Fibroblast of the aortic adventitia (primary cell): ENCODE results near the gene DNAJC16. TPM values are rescaled to one million over a fixed set of nuclear protein-coding genes. Genes with fewer than 3 reads are reported as not detected.

Experiments
- DNase-seq: peaks from one replicate; pipeline ENCODE4 v3.0.0-alpha.2; 2010; ENCODE audit warnings: low read depth
- H3K4me3 ChIP-seq: 2 replicates; pipeline ENCODE4 v1.5.1; 2011; ENCODE audit warnings: low read depth, mild to moderate bottlenecking, control low read depth, low read length, moderate library complexity
- total RNA-seq: library from RNA; depleted of rRNA; stranded (reverse); fragments of >200 nt; gene quantifications from 2 replicates; pipeline ENCODE4 v1.2.3, GENCODE V29; 2012; ENCODE audit warnings: low replicate concordance
- TF ChIP-seq, protein P1 (sequence below): IDR thresholded peaks from 2 replicates; pipeline ENCODE4 v1.5.1; 2011; ENCODE audit warnings: mild to moderate bottlenecking, low read length, control low read depth, inconsistent platforms; ENCODE audit not compliant: insufficient read depth

The DNAJC16 gene
- total RNA-seq, 1 donor = 20.0 TPM

DNA sequence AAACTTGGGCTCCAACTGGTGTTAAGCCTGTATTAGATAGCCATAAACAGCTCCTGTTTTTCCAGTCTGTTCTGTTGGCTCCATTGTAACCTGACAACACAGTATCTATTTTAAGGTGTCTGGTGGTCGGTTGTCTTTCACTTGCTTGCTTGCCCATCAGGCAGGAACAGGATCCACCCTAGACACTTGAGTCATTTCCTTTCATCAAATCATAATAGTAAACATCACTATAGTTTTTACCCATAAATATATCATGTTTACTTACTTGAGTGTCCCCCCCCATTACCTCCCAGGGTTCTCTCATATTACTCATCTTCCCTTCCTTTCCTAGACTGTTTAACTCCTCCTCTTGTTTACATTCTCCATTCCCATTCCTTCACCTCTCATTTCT, 93.5 kb downstream of the DNAJC16 start:
- TF ChIP-seq, protein P1, sequence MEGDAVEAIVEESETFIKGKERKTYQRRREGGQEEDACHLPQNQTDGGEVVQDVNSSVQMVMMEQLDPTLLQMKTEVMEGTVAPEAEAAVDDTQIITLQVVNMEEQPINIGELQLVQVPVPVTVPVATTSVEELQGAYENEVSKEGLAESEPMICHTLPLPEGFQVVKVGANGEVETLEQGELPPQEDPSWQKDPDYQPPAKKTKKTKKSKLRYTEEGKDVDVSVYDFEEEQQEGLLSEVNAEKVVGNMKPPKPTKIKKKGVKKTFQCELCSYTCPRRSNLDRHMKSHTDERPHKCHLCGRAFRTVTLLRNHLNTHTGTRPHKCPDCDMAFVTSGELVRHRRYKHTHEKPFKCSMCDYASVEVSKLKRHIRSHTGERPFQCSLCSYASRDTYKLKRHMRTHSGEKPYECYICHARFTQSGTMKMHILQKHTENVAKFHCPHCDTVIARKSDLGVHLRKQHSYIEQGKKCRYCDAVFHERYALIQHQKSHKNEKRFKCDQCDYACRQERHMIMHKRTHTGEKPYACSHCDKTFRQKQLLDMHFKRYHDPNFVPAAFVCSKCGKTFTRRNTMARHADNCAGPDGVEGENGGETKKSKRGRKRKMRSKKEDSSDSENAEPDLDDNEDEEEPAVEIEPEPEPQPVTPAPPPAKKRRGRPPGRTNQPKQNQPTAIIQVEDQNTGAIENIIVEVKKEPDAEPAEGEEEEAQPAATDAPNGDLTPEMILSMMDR = no peak
- DNase-seq = no peak
- no peak overlapping the region for H3K4me3 ChIP-seq

DNA sequence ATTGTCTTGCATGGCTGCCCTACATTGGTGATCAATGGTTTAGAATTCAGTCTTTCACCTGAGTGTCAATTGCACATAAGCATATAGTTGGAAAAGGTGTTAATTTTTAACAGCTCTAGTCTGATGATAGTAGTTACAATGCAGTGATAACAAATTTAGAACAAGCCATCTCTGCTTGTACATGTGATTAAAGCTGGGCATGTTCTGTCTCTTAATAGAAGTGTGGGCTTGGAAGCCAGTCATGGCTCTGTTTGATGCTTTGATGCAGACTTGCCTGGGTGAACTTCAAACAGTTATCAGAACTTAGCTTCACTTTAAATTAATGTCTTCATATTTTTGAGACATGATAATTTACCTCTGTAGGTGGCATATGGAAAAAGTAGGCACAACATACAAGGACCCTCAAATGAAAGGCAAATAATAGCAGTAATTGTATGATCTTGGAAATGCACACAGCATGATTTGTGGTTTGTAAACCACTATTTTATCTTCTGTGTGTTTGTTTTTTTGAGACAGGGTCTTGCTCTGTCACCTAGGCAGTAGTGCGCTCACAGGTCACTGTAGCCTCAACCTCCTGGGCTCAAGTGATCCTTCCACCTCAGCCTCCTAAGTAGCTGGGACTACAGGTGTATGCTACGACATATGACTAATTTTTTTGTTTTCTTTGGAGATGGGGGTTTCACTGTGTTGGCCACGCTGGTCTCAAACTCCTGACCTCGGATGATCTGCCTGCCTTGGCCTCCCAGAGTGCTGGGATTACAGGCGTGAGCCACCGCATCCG, 94.4 kb downstream of the DNAJC16 start:
- TF ChIP-seq, protein P1 = no peak
- H3K4me3 ChIP-seq = no peak overlapping the region
- DNase-seq = no peak

DNA sequence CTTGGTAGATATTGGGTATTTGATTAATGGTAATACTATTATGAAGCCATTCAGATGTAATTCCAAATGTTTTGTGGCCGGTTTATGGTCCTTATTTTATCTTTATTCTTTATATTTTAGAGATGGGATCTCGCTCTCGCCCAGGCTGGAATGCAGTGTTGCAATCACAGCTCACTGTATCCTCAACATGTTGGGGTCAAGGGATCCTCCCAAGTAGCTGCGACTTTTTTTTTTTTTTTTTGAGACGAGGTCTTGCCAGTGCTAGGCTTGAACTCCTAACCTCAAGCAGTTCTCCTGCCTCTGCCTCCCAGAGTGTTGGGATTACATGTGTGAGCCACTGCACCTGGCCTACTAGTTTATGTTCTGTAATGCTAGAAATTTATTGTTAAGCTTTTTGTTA, 95.3 kb downstream of the DNAJC16 start:
- TF ChIP-seq, protein P1 = no peak
- no peak overlapping the region for H3K4me3 ChIP-seq
- no peak for DNase-seq

DNA sequence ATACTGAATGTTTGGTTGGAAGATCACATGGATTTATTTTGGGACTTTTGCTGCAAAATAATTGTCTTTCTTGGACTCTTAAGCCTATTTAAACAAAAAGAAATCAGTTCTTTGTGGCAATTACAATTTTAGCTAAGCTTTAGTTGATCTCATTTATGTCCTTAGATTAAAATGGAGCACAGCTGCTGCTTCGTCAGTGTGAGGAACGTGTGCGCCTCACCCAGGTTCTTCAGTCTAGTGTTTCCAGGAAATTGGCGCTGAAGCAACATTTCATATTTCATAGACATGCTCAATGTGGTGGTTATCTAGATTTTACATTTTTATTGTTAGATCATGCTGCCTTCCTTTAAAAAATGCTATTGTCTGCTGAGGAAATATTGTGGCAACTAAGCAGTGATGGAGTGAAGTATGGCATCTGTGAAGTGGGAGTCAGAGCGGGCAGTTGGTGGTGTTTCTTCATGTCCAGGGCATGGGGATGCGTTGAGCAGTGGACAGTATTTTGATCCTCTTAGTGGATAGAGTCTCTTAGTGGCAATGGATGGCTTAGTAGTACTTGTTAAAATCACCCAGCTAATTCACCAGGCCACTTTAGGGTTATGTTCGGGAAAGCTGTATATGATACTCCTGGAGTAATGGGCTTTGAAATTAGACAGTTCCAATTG, 96.2 kb downstream of the DNAJC16 start:
- TF ChIP-seq, protein P1 = no peak
- H3K4me3 ChIP-seq = no peak overlapping the region
- no peak for DNase-seq

DNA sequence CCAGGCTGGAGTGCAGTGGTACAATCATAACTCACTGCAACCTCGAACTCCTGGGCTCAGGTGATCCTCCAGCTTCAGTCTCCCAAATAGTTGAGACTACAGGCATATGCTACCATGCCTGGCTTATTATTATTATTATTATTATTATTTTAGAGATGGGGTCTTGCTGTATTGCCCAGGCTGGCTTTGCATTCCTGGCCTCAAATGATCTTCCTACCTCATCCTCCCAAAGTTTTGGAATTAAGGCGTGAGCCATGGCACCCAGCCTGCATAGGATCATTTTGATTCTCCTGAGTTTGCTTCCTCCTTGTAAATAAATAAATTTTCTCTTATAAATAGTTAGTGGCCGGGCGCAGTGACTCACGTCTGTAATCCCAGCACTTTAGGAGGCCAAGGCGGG, 96.8 kb downstream of the DNAJC16 start:
- TF ChIP-seq, protein P1 = no peak
- no peak for DNase-seq
- H3K4me3 ChIP-seq = no peak overlapping the region

DNA sequence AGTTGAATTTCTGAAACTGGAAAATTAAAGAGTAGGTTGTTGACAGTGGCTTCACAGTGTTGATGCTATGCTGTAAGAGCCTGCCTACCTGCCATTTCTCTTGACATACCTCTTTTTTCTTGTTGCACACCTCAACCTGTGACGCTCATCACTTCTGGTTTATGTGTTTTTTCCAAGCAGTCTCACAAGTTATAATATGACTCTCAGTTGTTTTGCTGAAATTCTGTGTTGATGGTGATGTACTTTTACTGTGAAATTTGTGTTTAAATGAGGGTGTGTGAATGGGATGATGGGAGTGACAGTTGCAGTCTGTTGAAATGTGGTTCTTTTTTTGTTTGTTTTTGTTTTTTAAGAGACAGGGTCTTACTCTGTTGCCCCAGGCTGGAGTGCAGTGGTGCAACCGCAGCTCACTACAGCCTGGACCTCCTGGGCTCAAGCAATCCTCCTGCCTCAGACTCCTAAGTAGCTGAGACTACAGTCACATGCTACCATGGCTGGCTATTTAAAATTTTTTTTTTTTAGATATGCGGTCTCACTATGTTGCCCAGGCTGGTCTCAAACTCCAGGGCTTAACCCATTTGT, 97.6 kb downstream of the DNAJC16 start:
- TF ChIP-seq, protein P1 = no peak
- no peak for DNase-seq
- H3K4me3 ChIP-seq = no peak overlapping the region
